GM18951 (cell line): ENCODE measurements around the gene LHX1.

ENCODE experiments used
- POLR2A ChIP-seq: IDR thresholded peaks from 4 replicates; pipeline ENCODE4 v1.6.1; 2011; ENCODE audit warnings: mild to moderate bottlenecking; ENCODE audit not compliant: insufficient read length, insufficient read depth; ENCODE audit errors: extremely low read depth
- in situ Hi-C: fragments of 300-500 bp; cut with MboI; formaldehyde crosslinking; loops from one replicate; pipeline ENCODE4 v1.12.0; 2022; ENCODE audit warnings: low sequenced_read_pairs, mixed read lengths, inconsistent platforms; ENCODE audit not compliant: unreplicated experiment

Gene LHX1

GRCh38 chr17:36931697-36932382 is 5.4 kb upstream of the LHX1 start:
- in situ Hi-C loops, result no loop called here

GRCh38 chr17:36932383-36932693 is 4.9 kb upstream of the LHX1 start:
- in situ Hi-C loops, result no loop called here
- TF ChIP-seq POLR2A, result no peak

More at GRCh38 chr17:36931697-36932382, 5.4 kb upstream of the LHX1 start:
- TF ChIP-seq POLR2A, result no peak

GRCh38 chr17:36932694-36933511 is 4.4 kb upstream of the LHX1 start:
- in situ Hi-C loops, result no loop called here

GRCh38 chr17:36933512-36934143 is 3.6 kb upstream of the LHX1 start:
- TF ChIP-seq POLR2A, result no peak
- in situ Hi-C loops, result no loop called here

More at GRCh38 chr17:36932694-36933511, 4.4 kb upstream of the LHX1 start:
- TF ChIP-seq POLR2A, result no peak

- in situ Hi-C loops, result no loop called here
- TF ChIP-seq POLR2A, result no peak
These were observed 3.1 kb upstream of the LHX1 start for GRCh38 chr17:36934144-36934691.

DNA sequence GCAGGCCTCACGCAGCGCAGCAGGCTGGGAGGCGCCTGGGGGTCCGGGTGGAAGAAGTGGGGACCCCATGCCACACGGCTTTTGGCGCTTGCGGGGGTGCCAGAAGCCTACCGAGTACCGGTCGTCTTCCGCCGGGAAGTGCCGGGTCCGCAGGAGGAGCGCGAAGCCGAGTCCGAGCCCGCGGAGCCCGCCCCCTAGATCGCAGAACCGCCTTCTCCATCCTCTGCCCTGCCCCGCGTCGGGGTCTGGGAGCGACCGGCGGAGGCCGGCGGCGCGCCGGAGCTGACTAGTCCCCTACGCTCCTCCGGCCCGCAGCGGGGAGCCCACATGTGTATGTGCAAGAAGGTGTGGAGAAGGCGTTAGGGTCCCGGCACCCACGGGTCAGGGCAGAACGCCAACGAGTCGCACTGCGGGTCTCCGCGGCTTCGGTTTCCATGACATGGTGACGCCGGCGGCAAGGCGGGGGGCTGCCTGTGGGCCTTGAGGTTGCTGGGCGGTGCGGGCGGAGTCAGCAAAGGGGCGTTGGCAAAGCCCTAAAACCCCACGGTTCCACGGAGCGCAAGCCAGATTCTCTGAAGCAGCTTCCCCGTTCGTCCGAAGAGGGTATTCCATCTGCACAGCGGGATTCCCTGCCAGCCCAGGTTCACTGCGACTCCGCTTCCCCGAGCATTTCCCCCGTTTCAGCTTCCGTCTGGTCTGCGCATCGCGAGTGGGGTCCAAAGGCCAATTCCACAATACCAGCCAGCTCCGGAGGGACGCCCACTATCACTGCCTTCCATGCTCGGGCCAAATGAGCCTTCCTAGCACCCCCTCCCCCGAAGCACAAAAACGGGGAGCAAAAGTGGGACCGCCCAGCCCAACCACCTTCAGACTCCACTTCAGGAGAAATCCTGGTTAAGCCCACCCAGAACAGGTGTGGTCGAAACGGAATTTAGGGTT is 2.3 kb upstream of the LHX1 start:
- TF ChIP-seq POLR2A, result no peak
- in situ Hi-C loops, result no loop called here

GRCh38 chr17:36935671-36936454 is 1.4 kb upstream of the LHX1 start:
- in situ Hi-C loops, result no loop called here
- TF ChIP-seq POLR2A, result no peak

GRCh38 chr17:36936455-36937000 is 747 bp upstream of the LHX1 start:
- in situ Hi-C loops, result no loop called here
- no peak for TF ChIP-seq POLR2A

- no peak for TF ChIP-seq POLR2A
- in situ Hi-C loops, result no loop called here
These were observed 787 bp downstream of the LHX1 start for GRCh38 chr17:36937959-36938565.

GRCh38 chr17:36938566-36939051 is 1.3 kb downstream of the LHX1 start:
- no peak for TF ChIP-seq POLR2A
- in situ Hi-C loops, result no loop called here
